HG02610 (cell line): ENCODE results near the gene ZEB2.

Experiments used
- ATAC-seq: cut with Tn5 transposase; IDR thresholded peaks from one replicate; pipeline ENCODE4 v1.9.1; 2021; ENCODE audit warnings: mild to moderate bottlenecking, moderate library complexity; ENCODE audit not compliant: unreplicated experiment

The ZEB2 gene

GRCh38 chr2:144496977-144497598, 22.8 kb downstream of the ZEB2 start:
- ATAC-seq = no peak

GRCh38 chr2:144496092-144496976, 23.6 kb downstream of the ZEB2 start:
- no peak for ATAC-seq

- ATAC-seq = no peak
These were observed 24.5 kb downstream of the ZEB2 start for GRCh38 chr2:144495227-144496091.

GRCh38 chr2:144493027-144493809, 26.7 kb downstream of the ZEB2 start:
- ATAC-seq = no peak

- no peak for ATAC-seq
These were observed 29.1 kb downstream of the ZEB2 start for GRCh38 chr2:144490857-144491256.

- ATAC-seq = peak; percentile 78
These were observed 29.9 kb downstream of the ZEB2 start for GRCh38 chr2:144490017-144490416.

- no peak for ATAC-seq
These were observed 30.5 kb downstream of the ZEB2 start for GRCh38 chr2:144489315-144489916.

GRCh38 chr2:144484201-144484948, 35.5 kb downstream of the ZEB2 start:
- no peak for ATAC-seq

- no peak for ATAC-seq
These were observed 38.3 kb downstream of the ZEB2 start for GRCh38 chr2:144481666-144482065.

GRCh38 chr2:144481109-144481508, 38.8 kb downstream of the ZEB2 start:
- ATAC-seq = no peak

- ATAC-seq = no peak
These were observed 39.6 kb downstream of the ZEB2 start for GRCh38 chr2:144480285-144480684.

GRCh38 chr2:144479659-144480058, 40.3 kb downstream of the ZEB2 start:
- no peak for ATAC-seq

- ATAC-seq = no peak
These were observed 40.8 kb downstream of the ZEB2 start for GRCh38 chr2:144479138-144479537.

- no peak for ATAC-seq
These were observed 42.0 kb downstream of the ZEB2 start for GRCh38 chr2:144477957-144478311.

GRCh38 chr2:144477281-144477956, 42.5 kb downstream of the ZEB2 start:
- no peak for ATAC-seq

- ATAC-seq = no peak
These were observed 43.2 kb downstream of the ZEB2 start for GRCh38 chr2:144476682-144477081.

- ATAC-seq = no peak
These were observed 44.2 kb downstream of the ZEB2 start for GRCh38 chr2:144475569-144476275.

- ATAC-seq = peak; percentile 45
These were observed 44.9 kb downstream of the ZEB2 start for GRCh38 chr2:144475044-144475443.
